Endodermal cell (in vitro differentiated cells): ENCODE results near the gene TULP1. TPM values are rescaled to one million over a fixed set of nuclear protein-coding genes. Genes with fewer than 3 reads are reported as not detected.

Experiments
- DNase-seq: peaks from one replicate; pipeline ENCODE4 v3.0.0-alpha.2; 2017
- H3K27ac ChIP-seq: 2 replicates; pipeline ENCODE4 v1.5.1; 2013; ENCODE audit warnings: mild to moderate bottlenecking, low read depth, low read length, moderate library complexity
- H3K27me3 ChIP-seq: 2 replicates; pipeline ENCODE4 v1.6.1; 2013; ENCODE audit warnings: mild to moderate bottlenecking, low read length, moderate library complexity; ENCODE audit not compliant: insufficient read depth, control insufficient read depth, poor library complexity, severe bottlenecking
- H3K36me3 ChIP-seq: 2 replicates; pipeline ENCODE4 v1.7.0; 2013; ENCODE audit warnings: mild to moderate bottlenecking, low read length, moderate library complexity; ENCODE audit not compliant: control insufficient read depth, insufficient read depth
- H3K4me1 ChIP-seq: one replicate; pipeline ENCODE4 v1.7.0; 2013; ENCODE audit warnings: low read length; ENCODE audit not compliant: control insufficient read depth, insufficient read depth
- H3K4me3 ChIP-seq: 2 replicates; pipeline ENCODE4 v1.5.1; 2013; ENCODE audit warnings: mild to moderate bottlenecking, low read length, moderate library complexity
- H3K9ac ChIP-seq: 2 replicates; pipeline ENCODE4 v1.6.1; 2013; ENCODE audit warnings: mild to moderate bottlenecking, low read length, moderate library complexity; ENCODE audit not compliant: poor library complexity, severe bottlenecking; ENCODE audit errors: extremely low read depth
- H3K9me3 ChIP-seq: 2 replicates; pipeline ENCODE4 v1.6.1; 2013; ENCODE audit warnings: mild to moderate bottlenecking, low read length, moderate library complexity; ENCODE audit not compliant: control insufficient read depth
- H3K27ac Mint-ChIP-seq: 2 replicates; pipeline ENCODE4 v1.8.0; 2020; ENCODE audit warnings: mixed read lengths
- H3K27me3 Mint-ChIP-seq: 2 replicates; pipeline ENCODE4 v1.8.0; 2021; ENCODE audit warnings: mild to moderate bottlenecking, mixed read lengths; ENCODE audit not compliant: insufficient read depth
- H3K36me3 Mint-ChIP-seq: 2 replicates; pipeline ENCODE4 v1.8.0; 2020; ENCODE audit warnings: low read depth, mixed read lengths
- H3K4me1 Mint-ChIP-seq: 2 replicates; pipeline ENCODE4 v1.8.0; 2020; ENCODE audit warnings: mixed read lengths
- H3K4me3 Mint-ChIP-seq: 2 replicates; pipeline ENCODE4 v1.8.0; 2020; ENCODE audit warnings: mild to moderate bottlenecking, moderate library complexity, mixed read lengths
- H3K9me3 Mint-ChIP-seq: 2 replicates; pipeline ENCODE4 v1.8.0; 2020; ENCODE audit warnings: mild to moderate bottlenecking, mixed read lengths
- CTCF ChIP-seq: fragments of 200-600 bp; sonication (generic); conservative IDR thresholded peaks from 2 replicates; pipeline ENCODE4 v1.5.0; 2021; ENCODE audit warnings: antibody characterized with exemption, mild to moderate bottlenecking
- WGBS, 2 experiments: methylation state at CpG; one replicate each; pipeline versions ENCODE4 v1.1.5 to v1.1.7; 2013; ENCODE audit warnings: missing lambda C conversion rate in 2 of 2, mixed read lengths in 1 of 2; ENCODE audit not compliant: insufficient coverage in 1 of 2, insufficient read length in 1 of 2; 5-methylcytosine and 5-hydroxymethylcytosine counted together
- total RNA-seq, 2 donors: library from RNA; stranded (reverse); fragmentation: NEBNext Ultra II Directional in 1 of 2; extraction: Animal tissue kit (Norgen Biotek cat#: 25700) in 1 of 2; gene quantifications; 2 replicates in 1 of 2; 3 replicates in 1 of 2; pipeline ENCODE4 v1.2.1, GENCODE V29; 2021

TULP1 gene
- total RNA-seq, 2 donors from 2014 or later = 0.29 to 4.0 TPM

- Histone ChIP-seq H3K9ac (no peak overlapping the region), H3K36me3 (peaks cover 39% of the 10 kb centered on the region), H3K4me3 (no peak overlapping the region), H3K4me1 (no peaks in the 10 kb centered on the region), H3K27ac (no peak overlapping the region), H3K9me3 (no peaks in the 10 kb centered on the region), H3K27me3 (no peaks in the 10 kb centered on the region)
- Mint-ChIP-seq H3K36me3 (peaks cover 45% of the 10 kb centered on the region), H3K27me3 (no peaks in the 10 kb centered on the region), H3K9me3 (no peaks in the 10 kb centered on the region), H3K27ac (peak overlapping the region; percentile 13), H3K4me1 (peaks cover 6% of the 10 kb centered on the region), H3K4me3 (no peak overlapping the region)
- no peak for TF ChIP-seq CTCF
- DNase-seq = peak; percentile 54
- 92% methylated on average over 4 of the region's 4 CpGs; no CpG with 5 or more reads in 1 of the 2 experiments for WGBS, 2 experiments
These were observed 37.1 kb downstream of the TULP1 start for GRCh38 chr6:35475573-35475972.

- H3K4me1 Mint-ChIP-seq = peaks cover 11% of the 10 kb centered on the region
- H3K27me3 Mint-ChIP-seq = no peaks in the 10 kb centered on the region
- WGBS, 2 experiments = 95% methylated on average over 16 to 20 of the region's 20 CpGs
- peaks cover 46% of the 10 kb centered on the region for H3K36me3 Mint-ChIP-seq
- H3K4me3 Mint-ChIP-seq = no peak overlapping the region
- peak; percentile 66 for DNase-seq
- no peak for TF ChIP-seq CTCF
- Histone ChIP-seq H3K9ac (no peak overlapping the region), H3K9me3 (no peaks in the 10 kb centered on the region), H3K4me1 (peaks cover 2% of the 10 kb centered on the region), H3K36me3 (peaks cover 44% of the 10 kb centered on the region), H3K4me3 (no peak overlapping the region), H3K27me3 (no peaks in the 10 kb centered on the region), H3K27ac (no peak overlapping the region)
- H3K27ac Mint-ChIP-seq = peak overlapping the region; percentile 58
- no peaks in the 10 kb centered on the region for H3K9me3 Mint-ChIP-seq
These were observed 37.6 kb downstream of the TULP1 start for GRCh38 chr6:35474942-35475570.

GRCh38 chr6:35474131-35474941, 38.4 kb downstream of the TULP1 start:
- H3K4me1 ChIP-seq = peaks cover 3% of the 10 kb centered on the region
- TF ChIP-seq CTCF = no peak
- 81 to 92% methylated on average over 4 to 13 of the region's 14 CpGs for WGBS, 2 experiments
- peaks cover 51% of the 10 kb centered on the region for H3K36me3 ChIP-seq
- H3K27ac ChIP-seq = peak overlapping the region; percentile 32
- H3K4me1 Mint-ChIP-seq = peaks cover 18% of the 10 kb centered on the region
- H3K9me3 Mint-ChIP-seq = no peaks in the 10 kb centered on the region
- H3K27ac Mint-ChIP-seq = peak overlapping the region; percentile 58
- H3K36me3 Mint-ChIP-seq = peaks cover 53% of the 10 kb centered on the region
- DNase-seq = peak; percentile 75
- no peak overlapping the region for H3K4me3 Mint-ChIP-seq
- H3K9me3 ChIP-seq = no peaks in the 10 kb centered on the region
- no peaks in the 10 kb centered on the region for H3K27me3 ChIP-seq
- no peaks in the 10 kb centered on the region for H3K27me3 Mint-ChIP-seq
- H3K9ac ChIP-seq = no peak overlapping the region
- H3K4me3 ChIP-seq = no peak overlapping the region
